HUDEP-2 (cell line): ENCODE measurements around the gene HUNK.
"Not testable (repeated sequence)": the region's sequence is repeated elsewhere in the genome, so short reads cannot be mapped to it uniquely, and the experiment has no call there.

Source experiments
- DNase-seq, 76 experiments: peaks; one replicate each; lab custom pipeline; 2025; ENCODE audit not compliant: unreplicated experiment in 76 of 76; lab: John Stamatoyannopoulos, UW

The HUNK gene

GRCh38 chr21:32036756-32037155, 163.9 kb downstream of the HUNK start:
- DNase-seq: no peak

GRCh38 chr21:32038751-32039150, 165.9 kb downstream of the HUNK start:
- not testable (repeated sequence) for DNase-seq

- DNase-seq: no peak
Measured at GRCh38 chr21:32043458-32043857, 170.6 kb downstream of the HUNK start.

DNA sequence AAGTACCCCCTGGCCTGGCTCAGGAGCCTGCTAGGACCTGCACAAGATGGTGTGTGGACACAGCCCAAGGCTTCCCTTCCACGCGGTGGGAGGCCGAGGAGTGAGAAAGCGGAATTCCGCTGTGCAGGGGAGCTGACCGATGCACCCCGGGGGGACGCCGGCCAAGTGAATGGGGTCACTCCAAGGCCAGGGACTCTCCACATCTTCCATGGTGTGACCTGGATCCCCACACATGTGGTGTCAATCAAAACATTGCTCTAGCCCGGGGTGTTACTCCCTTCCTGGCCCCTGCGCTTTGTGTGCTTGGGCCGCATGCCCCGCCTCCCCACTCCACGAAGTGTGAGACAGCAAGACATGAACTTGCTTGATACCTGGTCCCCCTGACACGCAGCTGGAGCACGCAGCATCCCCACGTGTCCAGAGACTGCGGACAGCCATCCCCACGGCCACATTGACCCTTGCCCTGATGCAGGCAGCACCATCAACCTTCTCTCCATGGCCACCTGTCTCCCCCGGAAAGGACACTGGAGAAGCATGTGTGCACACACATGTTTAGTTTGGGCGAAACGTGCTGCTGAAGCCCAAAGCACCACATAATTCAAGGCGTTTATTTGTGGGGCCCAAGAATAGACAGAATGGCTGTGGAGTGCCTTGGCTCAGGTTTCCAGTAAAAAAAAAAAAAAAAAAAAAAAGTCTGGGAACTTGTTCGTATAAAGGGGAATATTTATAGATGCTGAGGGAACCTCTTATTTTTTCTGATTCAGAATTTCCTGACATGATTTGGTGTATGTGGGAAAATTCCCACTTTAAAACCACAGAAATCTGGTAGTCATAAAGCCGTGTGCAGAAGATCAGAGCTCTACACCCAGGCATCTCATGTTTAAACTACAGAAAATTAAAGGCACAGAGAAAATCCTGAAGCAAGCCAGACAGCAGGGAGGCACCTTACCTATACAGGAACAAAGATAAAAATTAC, 171.7 kb downstream of the HUNK start:
- DNase-seq: no peak

DNA sequence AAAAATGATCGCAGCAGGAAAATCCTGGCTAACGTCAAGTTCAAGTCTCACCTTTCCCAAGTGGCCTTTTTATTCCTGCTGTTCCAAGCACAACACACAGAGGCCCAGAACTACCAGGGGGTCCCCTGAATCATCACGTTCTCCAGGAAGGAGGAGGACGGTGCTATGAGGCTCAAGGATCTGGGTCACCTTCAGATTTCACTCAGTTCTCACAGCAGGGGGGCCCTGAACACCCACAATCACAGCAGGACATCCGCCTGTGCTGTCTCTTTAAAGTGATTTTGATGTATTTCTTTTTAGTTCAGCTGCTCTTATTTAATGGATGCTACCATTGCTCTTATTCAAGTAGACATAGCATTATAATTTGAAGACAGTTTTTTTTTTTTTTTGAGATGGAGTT, 173.4 kb downstream of the HUNK start:
- no peak for DNase-seq

GRCh38 chr21:32048353-32048752, 175.5 kb downstream of the HUNK start:
- no peak for DNase-seq
